Natural killer cell treated with Interleukin-12 subunit alpha and Interleukin-12 subunit beta and Interleukin-15 and Interleukin-18, amount 100 ng/mL, for 72 hours (primary cell): Measurements from ENCODE around the gene NUDT14. TPM values are rescaled to one million over a fixed set of nuclear protein-coding genes. Genes with fewer than 3 reads are reported as not detected.
A peak's percentile ranks its signal among the peaks of the same experiment; 100 is the strongest.

Experiments used
- ATAC-seq, 2 donors: fragments of 150-1000 bp; cut with Tn5 transposase in 1 of 2; sonication (Bioruptor Pico), chemical (Tn5 transposase) in 1 of 2; 2 replicates each; pipeline ENCODE4 v1.10.0; 2021
- DNase-seq: peaks from one replicate; pipeline ENCODE4 v3.0.0; 2022; ENCODE audit warnings: low spot score
- H3K27ac Mint-ChIP-seq, 2 donors: 1 replicate in 1 of 2; 2 replicates in 1 of 2; pipeline ENCODE4 v1.8.0; 2022; ENCODE audit warnings: mixed read lengths in 2 of 2, mild to moderate bottlenecking in 1 of 2, moderate library complexity in 1 of 2
- H3K27me3 Mint-ChIP-seq, 2 donors: 1 replicate in 1 of 2; 2 replicates in 1 of 2; pipeline ENCODE4 v1.8.0; 2022; ENCODE audit warnings: mixed read lengths in 2 of 2
- H3K36me3 Mint-ChIP-seq: one replicate; pipeline ENCODE4 v1.8.0; 2022; ENCODE audit warnings: mixed read lengths
- H3K4me1 Mint-ChIP-seq, 2 donors: 1 replicate in 1 of 2; 2 replicates in 1 of 2; pipeline ENCODE4 v1.8.0; 2022; ENCODE audit warnings: low read depth in 2 of 2, mixed read lengths in 2 of 2, mild to moderate bottlenecking in 1 of 2
- H3K4me3 Mint-ChIP-seq: one replicate; pipeline ENCODE4 v1.8.0; 2022; ENCODE audit warnings: mixed read lengths
- H3K9me3 Mint-ChIP-seq: 2 replicates; pipeline ENCODE4 v1.8.0; 2022; ENCODE audit warnings: mixed read lengths
- total RNA-seq, 2 donors: library from RNA; stranded (reverse); gene quantifications; one replicate each; pipeline ENCODE4 v1.2.3, GENCODE V29; 2022

The NUDT14 gene
- total RNA-seq, 2 donors from 2014 or later: 10.2 to 23.4 TPM

GRCh38 chr14:105169776-105170655 is 11.1 kb downstream of the NUDT14 start:
- H3K27me3 Mint-ChIP-seq: peaks cover 0 to 2% of the 10 kb centered on the region in 2 donors
- peaks cover 7 to 17% of the 10 kb centered on the region in 2 donors for H3K4me1 Mint-ChIP-seq
- H3K36me3 Mint-ChIP-seq: no peaks in the 10 kb centered on the region
- ATAC-seq: no peak
- DNase-seq: no peak
- H3K27ac Mint-ChIP-seq: no peak overlapping the region
- no peaks in the 10 kb centered on the region for H3K9me3 Mint-ChIP-seq
- peak overlapping the region; percentile 60 for H3K4me3 Mint-ChIP-seq

- peak; percentile 48 to 63 for ATAC-seq
- Mint-ChIP-seq H3K36me3 (no peaks in the 10 kb centered on the region), H3K4me3 (peak overlapping the region; percentile 60), H3K27me3 (peaks cover 0 to 2% of the 10 kb centered on the region in 2 donors), H3K4me1 (peaks cover 7 to 11% of the 10 kb centered on the region in 2 donors), H3K27ac (no peak overlapping the region), H3K9me3 (no peaks in the 10 kb centered on the region)
- no peak for DNase-seq
Observed at GRCh38 chr14:105168979-105169507, 12.1 kb downstream of the NUDT14 start.

GRCh38 chr14:105168496-105168978 is 12.6 kb downstream of the NUDT14 start, which contains the start of gene JAG2:
Gene JAG2 (minus strand): TSS chr14:105168776. CDS start chr14:105168420, 356 bp downstream.
- peaks cover 0 to 2% of the 10 kb centered on the region in 2 donors for H3K27me3 Mint-ChIP-seq
- H3K27ac Mint-ChIP-seq: no peak within 1 kb of the TSS

DNA sequence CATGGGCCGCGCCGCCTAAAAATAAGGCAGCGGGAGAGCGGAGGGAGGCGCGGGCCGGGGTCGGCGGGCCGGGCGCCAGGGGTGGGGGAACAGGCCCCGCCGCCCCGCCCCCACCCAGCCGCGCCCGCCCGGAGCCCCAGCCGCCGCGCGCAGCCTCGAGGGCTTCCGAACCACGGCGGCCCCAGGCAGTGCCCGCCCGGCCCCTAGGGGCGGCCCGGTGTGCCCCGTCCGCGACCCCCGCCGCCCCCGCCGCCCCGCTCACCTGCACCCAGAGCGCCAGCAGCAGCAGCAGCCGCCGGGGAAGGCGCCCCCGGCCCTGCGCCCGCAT is 13.1 kb downstream of the NUDT14 start:
- peaks cover 0 to 2% of the 10 kb centered on the region in 2 donors for H3K27me3 Mint-ChIP-seq
- no peak for ATAC-seq
- H3K4me3 Mint-ChIP-seq: no peak overlapping the region

More at GRCh38 chr14:105168496-105168978, 12.6 kb downstream of the NUDT14 start, which contains the start of gene JAG2:
- Mint-ChIP-seq H3K4me1 (peaks cover 7 to 11% of the 10 kb centered on the region in 2 donors), H3K9me3 (no peaks in the 10 kb centered on the region), H3K4me3 (peak within 1 kb of the TSS; percentile 60), H3K36me3 (no peaks in the 10 kb centered on the region)
- DNase-seq: no peak
- ATAC-seq: peak; percentile 65 to 79

GRCh38 chr14:105167303-105168092 is 13.6 kb downstream of the NUDT14 start:
- H3K4me1 Mint-ChIP-seq: peaks cover 7 to 9% of the 10 kb centered on the region in 2 donors
- H3K9me3 Mint-ChIP-seq: no peaks in the 10 kb centered on the region
- no peak overlapping the region for H3K4me3 Mint-ChIP-seq
- H3K27me3 Mint-ChIP-seq: peaks cover 0 to 2% of the 10 kb centered on the region in 2 donors
- no peak for ATAC-seq
- no peaks in the 10 kb centered on the region for H3K36me3 Mint-ChIP-seq
- no peak overlapping the region for H3K27ac Mint-ChIP-seq
- DNase-seq: no peak

More for the DNA sequence above, 13.1 kb downstream of the NUDT14 start:
- Mint-ChIP-seq H3K9me3 (no peaks in the 10 kb centered on the region), H3K4me1 (peaks cover 7 to 9% of the 10 kb centered on the region in 2 donors), H3K27ac (no peak overlapping the region), H3K36me3 (no peaks in the 10 kb centered on the region)
- DNase-seq: no peak

DNA sequence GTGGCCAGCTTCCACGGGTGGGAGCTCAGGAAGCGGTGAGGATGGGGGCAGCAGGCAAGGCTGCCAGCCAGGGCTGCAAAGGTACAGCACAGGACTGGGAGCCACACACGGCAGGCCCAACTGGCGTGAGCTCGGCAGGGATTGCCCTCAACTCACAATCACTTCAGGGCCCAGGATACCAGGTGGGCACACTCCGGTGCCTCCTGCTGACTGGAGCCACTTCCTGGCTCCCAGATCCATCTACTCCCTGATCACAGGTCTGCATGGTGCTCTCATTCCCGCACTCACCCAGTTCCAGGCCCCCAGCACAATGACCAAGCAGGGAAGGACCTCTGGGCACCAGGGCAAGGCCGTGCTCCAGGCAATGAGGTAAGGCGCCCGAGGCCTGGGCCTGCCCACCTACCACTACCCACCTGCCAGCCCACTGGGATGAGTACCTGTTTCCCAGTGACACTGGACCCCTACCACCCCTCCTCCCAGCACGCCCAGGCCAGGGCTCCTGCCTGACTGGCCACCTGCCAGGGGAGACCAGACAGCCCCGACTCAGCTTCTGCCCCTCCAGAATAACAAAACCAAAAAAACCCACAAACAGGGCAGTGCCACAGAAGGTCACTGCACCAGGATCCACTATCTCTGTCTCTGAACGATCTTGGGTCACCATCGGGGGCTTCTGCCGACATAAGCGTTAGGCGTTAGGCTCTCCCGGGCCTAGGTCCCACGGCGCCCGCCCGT is 14.4 kb downstream of the NUDT14 start:
- Mint-ChIP-seq H3K27ac (no peak overlapping the region), H3K36me3 (no peaks in the 10 kb centered on the region), H3K27me3 (peaks cover 0 to 2% of the 10 kb centered on the region in 2 donors), H3K4me1 (peaks cover 6 to 7% of the 10 kb centered on the region in 2 donors), H3K9me3 (no peaks in the 10 kb centered on the region), H3K4me3 (no peak overlapping the region)
- no peak for ATAC-seq
- DNase-seq: no peak

DNA sequence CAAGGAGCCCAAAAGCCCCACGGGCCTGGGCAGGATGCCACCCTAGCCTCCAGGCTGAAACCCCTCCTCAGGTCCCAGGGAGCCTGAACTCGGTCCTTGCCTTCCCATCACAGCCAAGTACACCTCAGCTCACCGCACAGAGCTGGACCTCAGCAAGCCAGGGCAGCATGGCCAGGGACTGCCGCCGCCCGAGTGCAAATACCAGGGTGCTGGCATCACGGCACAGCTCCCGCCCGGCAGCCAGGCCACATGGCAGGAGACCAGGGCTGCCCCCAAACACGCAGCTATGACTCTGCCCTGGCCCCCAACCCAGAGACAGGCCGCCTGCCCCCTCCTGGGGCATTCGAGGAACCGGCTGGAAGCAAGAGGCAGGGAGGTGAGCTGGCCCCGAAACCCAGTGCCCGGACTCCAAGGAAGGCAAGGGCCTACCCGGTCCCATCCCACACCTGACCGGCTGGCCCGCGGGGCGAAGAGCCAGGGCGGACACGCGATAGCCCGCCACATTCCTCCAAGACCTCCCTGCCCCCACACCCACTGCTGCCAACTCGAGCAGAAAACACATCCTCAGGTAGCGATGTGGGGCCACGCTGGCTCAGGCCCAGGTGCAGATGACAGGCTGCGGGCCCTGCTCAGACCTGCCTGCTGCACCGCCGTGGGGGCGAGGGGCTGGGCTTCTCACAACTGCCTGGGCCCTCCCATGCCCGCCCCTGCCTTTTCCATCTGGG is 15.2 kb downstream of the NUDT14 start:
- DNase-seq (no peak), ATAC-seq (no peak)
- H3K4me3 Mint-ChIP-seq: no peak overlapping the region
- peaks cover 0 to 2% of the 10 kb centered on the region in 2 donors for H3K27me3 Mint-ChIP-seq
- no peaks in the 10 kb centered on the region for H3K9me3 Mint-ChIP-seq
- H3K4me1 Mint-ChIP-seq: peaks cover 6 to 7% of the 10 kb centered on the region in 2 donors
- H3K36me3 Mint-ChIP-seq: no peaks in the 10 kb centered on the region
- H3K27ac Mint-ChIP-seq: no peak overlapping the region

DNA sequence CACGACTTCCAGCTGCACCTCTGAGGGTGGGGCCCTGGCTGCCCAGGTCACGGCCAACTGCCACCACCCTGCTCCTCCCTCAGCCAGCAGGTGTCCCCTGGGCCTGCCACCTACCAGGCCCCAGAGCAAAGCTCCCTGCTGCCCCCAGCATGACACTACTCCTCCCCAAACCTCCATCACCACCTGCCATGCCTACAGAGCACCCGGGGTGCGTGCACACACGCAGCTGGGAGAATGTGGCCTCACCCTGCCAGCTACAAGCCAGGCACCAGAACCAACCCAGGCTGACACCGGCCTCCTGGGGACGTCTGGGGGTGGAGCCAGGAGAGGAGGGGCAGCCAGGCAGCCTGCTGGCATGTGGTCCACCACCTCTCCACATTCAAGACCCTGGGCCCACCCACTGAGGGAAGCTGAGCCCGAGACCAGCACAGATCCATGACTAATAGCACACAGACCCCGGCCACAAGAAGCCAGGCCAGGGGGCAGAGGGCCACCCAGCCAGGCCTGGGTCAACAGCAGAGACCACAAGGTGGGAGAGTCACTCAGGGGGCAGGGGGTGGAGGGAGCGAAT is 15.9 kb downstream of the NUDT14 start:
- ATAC-seq (no peak), DNase-seq (no peak)
- H3K27me3 Mint-ChIP-seq: peaks cover 0 to 2% of the 10 kb centered on the region in 2 donors

GRCh38 chr14:105163040-105163742 is 17.9 kb downstream of the NUDT14 start:
- ATAC-seq (no peak), DNase-seq (no peak)
- H3K27me3 Mint-ChIP-seq: no peaks in the 10 kb centered on the region
- H3K27ac Mint-ChIP-seq: no peak overlapping the region
- no peaks in the 10 kb centered on the region for H3K9me3 Mint-ChIP-seq
- no peaks in the 10 kb centered on the region for H3K36me3 Mint-ChIP-seq
- no peak overlapping the region for H3K4me3 Mint-ChIP-seq
- no peaks in the 10 kb centered on the region for H3K4me1 Mint-ChIP-seq

More for the DNA sequence above, 15.9 kb downstream of the NUDT14 start:
- H3K27ac Mint-ChIP-seq: no peak overlapping the region
- no peaks in the 10 kb centered on the region for H3K36me3 Mint-ChIP-seq
- no peaks in the 10 kb centered on the region for H3K9me3 Mint-ChIP-seq
- no peak overlapping the region for H3K4me3 Mint-ChIP-seq
- peaks cover 3 to 7% of the 10 kb centered on the region in 2 donors for H3K4me1 Mint-ChIP-seq

- ATAC-seq (no peak), DNase-seq (no peak)
- no peaks in the 10 kb centered on the region for H3K4me1 Mint-ChIP-seq
- no peaks in the 10 kb centered on the region for H3K36me3 Mint-ChIP-seq
- no peaks in the 10 kb centered on the region for H3K9me3 Mint-ChIP-seq
- no peaks in the 10 kb centered on the region for H3K27me3 Mint-ChIP-seq
- no peak overlapping the region for H3K27ac Mint-ChIP-seq
- no peak overlapping the region for H3K4me3 Mint-ChIP-seq
Observed at GRCh38 chr14:105162669-105162979, 18.5 kb downstream of the NUDT14 start.

DNA sequence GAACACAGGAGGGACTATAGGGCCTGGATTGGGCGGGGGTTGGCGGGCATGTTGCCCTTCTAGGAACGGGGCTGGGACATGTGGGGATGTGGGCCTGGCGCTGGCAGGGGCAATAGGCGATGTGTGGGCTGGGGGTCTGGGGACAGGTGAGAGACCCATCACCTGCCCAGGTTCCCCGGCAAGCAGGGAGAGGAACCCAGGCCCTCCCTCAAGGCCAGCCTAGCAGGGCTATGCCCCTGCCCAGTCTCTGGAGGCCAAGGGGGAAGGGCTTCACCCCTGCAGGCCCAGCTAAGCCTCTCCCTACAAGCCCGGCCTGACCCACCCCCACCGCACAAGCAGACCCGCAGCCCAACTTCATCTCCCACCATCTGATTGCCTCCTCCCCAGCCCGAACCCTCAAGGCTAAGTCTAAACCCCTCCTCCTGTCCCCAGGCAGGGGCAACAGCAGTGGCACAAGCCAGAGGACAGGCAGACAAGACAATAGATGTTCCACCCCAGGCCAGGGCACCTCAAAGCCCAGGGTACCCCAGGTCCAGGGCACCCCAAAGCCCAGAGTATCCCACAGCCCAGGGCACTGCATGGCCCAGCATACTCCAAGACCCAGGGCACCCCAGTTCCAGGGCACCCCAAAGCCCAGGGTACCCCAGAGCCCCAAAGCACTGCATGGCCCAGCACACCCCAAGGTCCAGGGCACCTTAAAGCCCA is 19.0 kb downstream of the NUDT14 start:
- Mint-ChIP-seq H3K4me3 (no peak overlapping the region), H3K4me1 (no peaks in the 10 kb centered on the region), H3K27me3 (no peaks in the 10 kb centered on the region), H3K36me3 (no peaks in the 10 kb centered on the region), H3K27ac (no peak overlapping the region), H3K9me3 (no peaks in the 10 kb centered on the region)
- DNase-seq (peak; percentile 78), ATAC-seq (peak; percentile 49 to 70)
